Brain microvascular endothelial cell (primary cell): Measurements from ENCODE around the gene ZNF18.

ENCODE experiments used
- DNase-seq: peaks from one replicate; pipeline ENCODE4 v3.0.0-alpha.2; 2020
- H3K27ac ChIP-seq: fragments of 250-450 bp; sonication (Bioruptor Pico); 2 replicates; pipeline ENCODE4 v1.5.1; 2020; ENCODE audit warnings: mild to moderate bottlenecking, moderate library complexity
- H3K27me3 ChIP-seq: fragments of 250-450 bp; sonication (Bioruptor Pico); replicated peaks from 2 replicates; pipeline ENCODE4 v1.5.1; 2020; ENCODE audit warnings: mild to moderate bottlenecking
- H3K36me3 ChIP-seq: fragments of 250-450 bp; sonication (Bioruptor Pico); replicated peaks from 2 replicates; pipeline ENCODE4 v1.5.1; 2020; ENCODE audit warnings: mild to moderate bottlenecking
- H3K4me3 ChIP-seq: 2 replicates; pipeline ENCODE4 v1.5.1; 2011; ENCODE audit warnings: low read depth, mild to moderate bottlenecking, control low read depth, low read length, moderate library complexity
- CTCF ChIP-seq: IDR thresholded peaks from 2 replicates; pipeline ENCODE4 v1.5.1; 2011; ENCODE audit warnings: low read depth, mild to moderate bottlenecking, moderate library complexity, low read length, control low read depth, inconsistent platforms; ENCODE audit errors: missing control alignments
- in situ Hi-C: cut with HindIII; loops from 2 replicates; pipeline ENCODE4 v1.10.0; 2017; ENCODE audit warnings: low sequenced_read_pairs, low pct_ligation_motif_present

Gene ZNF18

GRCh38 chr17:12037970-12038369, 40.7 kb upstream of the ZNF18 start:
- Histone ChIP-seq H3K4me3 (no peak overlapping the region), H3K27me3 (no peaks in the 10 kb centered on the region), H3K36me3 (no peaks in the 10 kb centered on the region), H3K27ac (no peak overlapping the region)
- in situ Hi-C loops = no loop called here
- DNase-seq = no peak
- TF ChIP-seq CTCF = no peak

- H3K4me3 ChIP-seq = no peak overlapping the region
- H3K27me3 ChIP-seq = no peaks in the 10 kb centered on the region
- H3K36me3 ChIP-seq = no peaks in the 10 kb centered on the region
- DNase-seq = no peak
- H3K27ac ChIP-seq = no peak overlapping the region
- in situ Hi-C loops = no loop called here
- no peak for TF ChIP-seq CTCF
Observed at GRCh38 chr17:12035673-12036072, 38.4 kb upstream of the ZNF18 start.

- Histone ChIP-seq H3K4me3 (no peak overlapping the region), H3K27ac (no peak overlapping the region), H3K36me3 (no peaks in the 10 kb centered on the region), H3K27me3 (no peaks in the 10 kb centered on the region)
- in situ Hi-C loops = no loop called here
- DNase-seq = no peak
- TF ChIP-seq CTCF = no peak
Observed at GRCh38 chr17:12034538-12034937, 37.3 kb upstream of the ZNF18 start.

DNA sequence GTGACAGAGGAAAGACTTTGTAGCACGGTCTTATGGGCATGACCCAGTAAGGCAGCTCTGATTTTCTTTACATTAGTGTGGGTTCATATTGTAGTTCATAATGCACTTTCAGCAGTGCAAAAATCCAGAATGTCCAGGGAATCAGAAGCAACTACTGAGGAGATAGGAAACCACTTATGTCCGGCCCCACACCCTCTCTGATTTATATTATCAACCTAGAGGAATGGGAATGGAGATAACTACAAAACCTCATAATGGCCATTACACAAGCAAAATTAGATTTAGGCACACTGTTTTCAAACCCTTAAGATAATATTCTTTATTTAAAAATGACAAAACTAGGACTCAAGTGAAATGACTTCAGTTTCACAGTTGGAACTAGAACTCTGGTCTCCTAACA, 31.3 kb upstream of the ZNF18 start:
- DNase-seq = no peak
- Histone ChIP-seq H3K36me3 (no peaks in the 10 kb centered on the region), H3K27ac (no peak overlapping the region), H3K4me3 (no peak overlapping the region), H3K27me3 (no peaks in the 10 kb centered on the region)
- TF ChIP-seq CTCF = no peak
- in situ Hi-C loops = no loop called here

GRCh38 chr17:12027658-12028057, 30.4 kb upstream of the ZNF18 start:
- Histone ChIP-seq H3K27ac (no peak overlapping the region), H3K36me3 (no peaks in the 10 kb centered on the region), H3K4me3 (no peak overlapping the region), H3K27me3 (no peaks in the 10 kb centered on the region)
- no peak for TF ChIP-seq CTCF
- in situ Hi-C loops = no loop called here
- DNase-seq = no peak

GRCh38 chr17:12024327-12024726, 27.1 kb upstream of the ZNF18 start:
- Histone ChIP-seq H3K27ac (no peak overlapping the region), H3K4me3 (no peak overlapping the region), H3K36me3 (no peaks in the 10 kb centered on the region), H3K27me3 (no peaks in the 10 kb centered on the region)
- no peak for DNase-seq
- in situ Hi-C loops = no loop called here
- TF ChIP-seq CTCF = no peak
